GDM1 (cell line): ENCODE data around the gene KRTAP5-1.

Experiments used
- DNase-seq: peaks from one replicate; lab custom pipeline; 2025; lab: John Stamatoyannopoulos, UW

Gene KRTAP5-1

DNA sequence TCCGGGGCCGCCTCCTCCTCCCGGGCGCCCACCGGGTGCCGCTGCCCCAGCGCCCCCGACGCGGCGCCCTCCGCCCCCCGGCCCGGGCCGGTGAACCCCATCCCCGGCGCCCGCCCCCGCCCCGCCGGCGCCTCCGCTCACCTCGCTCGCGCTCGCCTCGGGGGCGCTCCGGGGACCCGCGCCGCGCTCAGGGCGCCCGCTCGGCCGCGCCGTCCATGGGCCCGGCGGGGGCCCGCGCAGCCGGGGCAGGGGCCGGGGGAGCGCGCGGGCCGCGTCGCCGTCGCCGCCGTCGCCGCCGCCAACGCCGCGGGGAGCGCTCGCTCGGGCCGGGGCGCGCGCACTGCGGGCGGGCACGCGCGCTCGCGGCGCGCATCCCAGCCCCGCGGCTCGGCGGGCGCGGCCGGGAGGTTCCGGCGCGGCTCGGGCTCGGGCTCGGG, 13.3 kb downstream of the KRTAP5-1 start:
- no peak for DNase-seq

DNA sequence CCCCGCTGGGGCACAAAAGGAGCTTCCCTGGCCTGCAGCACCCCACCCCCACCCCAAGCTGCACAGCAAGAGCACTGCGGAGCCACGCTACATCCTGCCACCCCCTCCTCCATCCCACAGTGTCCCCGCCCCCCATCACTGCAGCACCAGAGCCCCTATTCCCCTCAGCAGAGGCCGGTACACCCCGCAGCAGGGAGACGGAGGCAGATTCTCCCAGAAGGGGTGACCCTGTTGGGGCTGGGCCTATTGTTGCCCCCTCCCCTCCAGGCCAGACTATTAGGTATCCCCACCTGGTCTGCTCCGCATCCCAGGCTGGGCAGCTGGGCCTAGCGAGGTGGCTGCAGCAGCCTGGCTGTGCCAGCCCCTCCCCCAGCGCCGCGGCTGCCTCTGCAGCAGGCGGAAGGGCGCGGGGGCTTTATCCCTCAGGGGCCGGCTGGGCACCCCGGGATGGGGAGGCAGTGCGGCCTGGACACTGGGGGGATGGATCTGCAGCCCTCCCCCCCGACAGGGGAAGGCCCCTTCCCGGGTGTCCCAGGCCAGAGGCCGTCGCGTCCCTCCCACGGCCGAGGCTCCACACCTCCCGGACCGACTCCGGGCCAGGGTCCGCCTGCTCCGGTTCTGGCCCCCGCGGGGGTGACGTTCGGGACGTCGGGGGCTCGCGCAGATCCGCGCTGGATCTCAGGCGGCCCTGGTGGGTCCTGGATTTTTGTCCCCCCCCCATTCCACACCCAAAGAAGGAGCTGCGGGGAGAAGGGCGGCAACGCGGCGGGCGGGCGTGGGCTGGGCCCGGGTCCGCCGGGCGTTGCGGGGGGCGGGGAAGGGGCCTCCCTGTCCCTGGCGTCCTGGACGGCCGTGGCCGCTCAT, 14.0 kb downstream of the KRTAP5-1 start:
- no peak for DNase-seq

DNA sequence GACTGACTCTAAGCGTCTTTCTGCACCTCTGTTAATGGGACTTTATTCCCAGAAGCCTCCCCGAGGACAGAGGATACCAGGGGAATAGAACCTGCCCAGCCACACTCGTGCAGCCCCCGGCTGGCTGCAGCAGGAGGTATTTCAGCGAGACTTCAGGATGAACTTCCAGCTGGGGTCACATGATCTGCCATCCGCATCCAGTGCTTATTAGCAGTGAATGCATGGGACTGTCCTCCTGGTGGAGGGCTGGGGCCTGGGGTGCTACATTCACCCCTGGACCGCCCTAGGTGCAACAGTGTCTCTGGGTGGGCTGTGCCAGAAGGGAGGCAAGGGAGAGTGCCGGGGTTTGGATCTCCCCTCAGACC, 14.6 kb downstream of the KRTAP5-1 start:
- no peak for DNase-seq

DNA sequence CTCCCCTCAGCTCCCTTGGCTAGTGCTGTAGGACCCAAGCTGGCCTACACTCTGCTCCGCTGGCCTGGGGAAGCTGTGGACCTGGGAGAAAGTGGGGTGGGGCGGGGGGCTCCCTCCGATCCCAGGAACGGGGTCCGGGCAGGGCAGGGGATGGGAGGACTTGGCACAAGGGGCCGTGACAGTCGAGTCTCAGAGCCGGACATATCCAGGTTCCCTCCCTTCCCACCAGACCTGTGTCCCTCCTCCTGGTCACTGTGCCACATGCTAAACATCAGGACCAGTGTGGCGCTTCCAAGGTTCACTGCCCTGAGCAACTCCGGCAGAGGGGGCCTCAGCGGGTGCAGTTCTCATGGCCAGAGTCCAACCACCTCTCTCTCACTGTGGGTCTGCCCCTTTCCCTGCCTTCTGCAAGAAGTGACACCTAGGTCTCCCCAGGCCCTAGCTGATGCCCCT, 15.1 kb downstream of the KRTAP5-1 start:
- DNase-seq = no peak

DNA sequence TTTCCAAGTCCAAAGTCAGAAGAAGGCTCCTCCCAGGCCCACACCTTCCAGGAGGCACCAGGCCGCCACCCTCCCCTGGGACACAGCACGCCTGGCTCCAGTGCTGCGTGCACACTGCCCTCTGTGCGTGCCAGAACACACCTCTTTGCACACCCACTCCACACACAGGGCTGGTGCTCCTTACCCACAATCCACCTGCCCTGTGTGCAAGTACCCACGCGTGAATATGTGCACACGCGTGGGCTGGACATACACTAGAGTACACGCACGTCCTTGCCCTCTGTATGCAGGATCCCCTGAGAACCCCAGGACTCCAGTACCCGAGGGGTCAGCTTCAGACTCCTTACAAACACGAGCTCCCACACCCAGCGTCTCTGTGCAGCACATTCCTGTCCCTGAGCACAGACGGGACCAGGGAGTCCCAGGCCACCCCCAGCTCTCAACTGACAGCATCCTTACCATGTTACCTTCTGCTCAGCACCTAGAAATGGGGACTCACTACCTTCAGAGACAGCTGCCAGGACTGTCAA, 15.8 kb downstream of the KRTAP5-1 start:
- no peak for DNase-seq

GRCh38 chr11:1568441-1568911, 16.6 kb downstream of the KRTAP5-1 start:
- no peak for DNase-seq

- DNase-seq = no peak
These were observed 17.4 kb downstream of the KRTAP5-1 start for GRCh38 chr11:1567721-1568100.

GRCh38 chr11:1567052-1567720, 17.9 kb downstream of the KRTAP5-1 start:
- no peak for DNase-seq

- no peak for DNase-seq
These were observed 18.6 kb downstream of the KRTAP5-1 start for GRCh38 chr11:1566381-1567051.

DNA sequence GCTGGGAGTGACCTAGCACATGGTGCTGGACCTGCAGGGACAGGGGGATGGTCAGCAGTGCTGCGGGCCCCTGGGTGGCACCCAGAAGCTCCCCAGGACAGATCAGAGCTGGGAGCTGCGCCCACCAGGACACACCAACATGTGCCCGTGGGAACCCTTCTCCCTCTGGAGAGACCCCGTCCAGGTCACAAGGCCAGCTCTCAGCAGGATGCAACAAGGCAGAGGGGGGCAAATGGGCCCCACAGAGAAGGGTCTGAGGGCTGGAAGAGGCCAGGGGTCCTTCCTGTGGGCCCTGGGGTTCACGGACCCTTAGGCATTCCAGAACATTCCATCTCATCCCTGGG, 19.2 kb downstream of the KRTAP5-1 start:
- no peak for DNase-seq

DNA sequence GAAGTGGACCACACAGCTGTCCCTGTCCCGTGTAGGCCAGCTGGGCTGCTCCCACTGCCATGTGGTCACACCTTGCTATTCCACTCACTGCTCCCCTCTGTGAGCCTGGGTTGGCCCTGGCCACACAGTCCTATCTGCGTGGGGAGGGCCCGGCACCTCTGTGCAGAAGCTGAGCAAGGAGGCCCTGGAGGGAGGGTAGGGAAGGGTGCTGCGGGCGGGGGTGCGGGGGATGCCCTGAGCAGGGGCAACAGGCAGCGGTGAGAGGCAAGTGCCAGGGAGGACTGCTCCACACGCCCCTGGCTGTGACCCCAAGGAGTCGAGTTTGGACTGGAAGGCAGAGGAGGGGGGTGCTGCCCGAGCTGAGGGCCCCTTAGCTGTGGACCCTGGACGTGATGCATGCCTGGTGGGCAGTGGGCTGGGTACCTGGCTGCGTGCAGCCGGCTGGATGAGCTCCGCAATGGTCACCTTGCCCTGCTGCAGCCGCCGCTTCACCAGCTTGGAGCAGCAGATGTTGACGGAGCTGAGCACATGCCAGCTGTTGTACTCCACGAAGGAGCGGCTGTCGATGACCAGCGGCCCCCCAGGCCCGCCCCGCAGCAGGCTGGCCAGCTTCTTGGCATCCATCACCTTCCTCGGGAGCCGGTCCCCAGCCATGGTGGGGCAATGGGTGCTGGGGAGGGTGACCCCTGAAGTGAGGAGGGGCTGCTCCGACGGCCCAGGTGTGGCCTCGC, 19.7 kb downstream of the KRTAP5-1 start:
- DNase-seq = no peak

DNA sequence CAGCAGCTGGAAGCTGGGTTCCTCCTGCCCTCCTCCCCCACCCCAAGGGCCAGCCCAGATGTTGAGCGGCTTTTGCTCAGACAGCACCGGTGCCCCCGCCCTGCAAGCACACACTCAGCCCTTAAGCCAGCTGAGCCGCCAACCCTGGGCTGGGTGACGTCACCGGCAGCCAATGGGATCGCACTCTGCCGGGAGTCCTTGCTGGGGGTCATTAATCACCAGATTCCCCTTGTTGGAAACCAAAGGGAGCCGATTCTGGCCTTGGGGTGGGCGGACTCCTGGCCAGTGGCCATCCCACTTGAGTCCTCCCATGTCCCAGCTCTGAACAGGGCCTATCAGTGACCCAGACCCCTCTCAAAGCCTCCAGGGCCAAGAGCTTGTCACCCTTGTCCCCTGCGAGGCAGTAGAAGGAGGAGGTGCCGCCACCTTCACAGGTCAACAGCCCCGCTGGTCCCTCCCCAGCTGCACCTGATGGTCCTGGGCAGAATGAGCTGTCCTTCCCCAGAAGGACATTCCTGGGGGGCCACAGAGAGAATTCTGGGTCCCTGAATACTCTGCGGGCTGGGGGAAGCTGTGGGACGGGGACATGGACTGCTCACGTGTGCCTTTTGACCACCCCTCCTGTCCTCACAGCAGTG, 20.4 kb downstream of the KRTAP5-1 start:
- no peak for DNase-seq

GRCh38 chr11:1563697-1564534, 21.2 kb downstream of the KRTAP5-1 start:
- DNase-seq = no peak

- DNase-seq = no peak
These were observed 21.9 kb downstream of the KRTAP5-1 start for GRCh38 chr11:1563149-1563638.

- DNase-seq = no peak
These were observed 22.5 kb downstream of the KRTAP5-1 start for GRCh38 chr11:1562469-1563148.

DNA sequence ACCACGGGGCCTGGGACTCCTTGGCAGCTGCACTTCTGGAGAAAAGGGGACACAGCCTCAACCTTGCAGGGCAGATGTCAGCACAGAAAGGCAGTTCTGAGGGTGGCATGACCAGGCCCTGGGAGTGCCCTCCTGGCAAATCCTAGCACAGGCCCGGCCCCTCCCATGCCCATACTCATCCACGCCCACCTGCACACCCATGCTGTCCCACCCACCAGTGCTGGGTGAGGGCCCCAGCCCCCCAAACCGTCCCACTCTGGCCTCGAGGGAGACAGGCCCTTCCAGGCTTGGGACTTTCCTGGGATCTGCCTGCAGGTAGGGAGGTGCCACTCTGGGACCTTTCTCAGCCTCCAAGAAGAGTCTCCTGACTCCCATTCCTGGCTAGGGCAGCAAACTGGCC, 23.1 kb downstream of the KRTAP5-1 start:
- DNase-seq = no peak

DNA sequence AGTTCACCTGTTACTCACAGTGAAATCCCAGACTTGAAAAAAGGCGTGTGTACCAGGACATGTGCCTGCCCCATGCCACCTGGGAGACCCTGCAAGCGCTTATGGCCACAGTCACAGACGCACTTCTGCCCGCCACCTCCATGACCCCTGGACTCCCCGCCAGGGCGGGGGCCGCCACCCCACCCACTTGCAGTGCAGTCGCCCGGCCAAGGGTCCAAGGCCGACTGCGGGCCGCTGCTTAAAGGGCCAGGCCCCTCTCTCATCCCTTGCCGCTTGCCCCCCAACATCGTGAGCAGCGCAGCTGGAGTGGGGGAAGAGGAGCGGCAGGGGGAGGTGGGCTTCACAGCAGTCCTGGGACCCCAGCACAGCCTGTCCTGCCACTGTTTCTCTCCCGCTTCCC, 23.8 kb downstream of the KRTAP5-1 start:
- DNase-seq = no peak

- no peak for DNase-seq
These were observed 24.3 kb downstream of the KRTAP5-1 start for GRCh38 chr11:1560649-1561251.

DNA sequence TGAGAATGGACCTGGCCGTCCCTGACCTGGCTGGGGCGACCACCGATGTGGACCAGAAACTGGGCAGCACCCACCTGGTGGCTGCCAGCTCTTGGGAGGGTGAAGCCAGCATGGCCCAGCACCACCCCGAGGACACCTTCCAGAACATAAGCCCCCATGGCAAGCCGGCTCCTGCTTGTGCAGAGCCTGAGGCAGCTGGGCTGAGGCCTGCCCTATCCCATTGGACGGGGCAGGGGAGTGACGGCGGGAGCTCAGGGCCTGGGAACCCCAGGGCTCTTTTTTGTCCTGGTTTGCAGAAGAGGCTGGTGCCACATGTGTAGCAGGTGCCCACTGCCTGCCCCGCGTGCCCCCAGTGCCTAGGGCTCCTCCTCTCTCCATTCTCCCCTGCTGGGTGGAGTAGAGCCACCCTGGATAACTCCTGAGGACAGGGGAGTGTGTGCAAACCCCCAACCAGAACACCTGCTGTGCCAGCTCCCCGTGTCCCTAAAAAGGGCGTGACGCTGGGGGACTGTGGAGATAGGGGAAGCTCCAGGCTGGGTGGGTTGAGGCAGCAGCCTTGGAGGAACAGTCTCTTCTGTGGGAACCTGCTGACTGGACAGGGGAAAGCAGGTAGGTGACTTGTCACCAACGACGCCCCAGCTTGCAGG, 25.0 kb downstream of the KRTAP5-1 start:
- no peak for DNase-seq
